GM18498 (cell line): ENCODE measurements around the gene SLU7.

Experiments used
- ATAC-seq: cut with Tn5 transposase; IDR thresholded peaks from one replicate; pipeline ENCODE4 v1.9.1; 2021; ENCODE audit warnings: mild to moderate bottlenecking, moderate library complexity; ENCODE audit not compliant: unreplicated experiment

The SLU7 gene

GRCh38 chr5:160418561-160419457 lies at the start of gene SLU7:
SLU7 (minus strand) TSS chr5:160419081; CDS start chr5:160415294, 3,787 bp downstream.
- peak; percentile 75 for ATAC-seq

- no peak for ATAC-seq
Observed at GRCh38 chr5:160468363-160468975, 49.6 kb upstream of the SLU7 start.

- peak; percentile 93 for ATAC-seq
Observed at GRCh38 chr5:160467555-160468362, 48.9 kb upstream of the SLU7 start.

- no peak for ATAC-seq
Observed at GRCh38 chr5:160466889-160467554, 48.1 kb upstream of the SLU7 start.

GRCh38 chr5:160466116-160466515 lies 47.2 kb upstream of the SLU7 start:
- no peak for ATAC-seq

GRCh38 chr5:160464466-160464797 lies 45.6 kb upstream of the SLU7 start:
- no peak for ATAC-seq

GRCh38 chr5:160463740-160464465 lies 45.0 kb upstream of the SLU7 start:
- no peak for ATAC-seq

GRCh38 chr5:160463227-160463626 lies 44.3 kb upstream of the SLU7 start:
- no peak for ATAC-seq

- peak; percentile 27 for ATAC-seq
Observed at GRCh38 chr5:160462167-160462566, 43.3 kb upstream of the SLU7 start.

GRCh38 chr5:160461378-160461777 lies 42.5 kb upstream of the SLU7 start:
- ATAC-seq = no peak

GRCh38 chr5:160460377-160461049 lies 41.6 kb upstream of the SLU7 start:
- ATAC-seq = no peak

GRCh38 chr5:160458806-160459800 lies 40.2 kb upstream of the SLU7 start:
- peak; percentile 79 for ATAC-seq

- no peak for ATAC-seq
Observed at GRCh38 chr5:160457252-160457651, 38.4 kb upstream of the SLU7 start.

- ATAC-seq = no peak
Observed at GRCh38 chr5:160456480-160457177, 37.7 kb upstream of the SLU7 start.

GRCh38 chr5:160455600-160455999 lies 36.7 kb upstream of the SLU7 start:
- no peak for ATAC-seq

- no peak for ATAC-seq
Observed at GRCh38 chr5:160453751-160454150, 34.9 kb upstream of the SLU7 start.

GRCh38 chr5:160452795-160453194 lies 33.9 kb upstream of the SLU7 start:
- no peak for ATAC-seq

GRCh38 chr5:160452036-160452435 lies 33.2 kb upstream of the SLU7 start:
- no peak for ATAC-seq
